Measurements from ENCODE around the gene MBD6. TPM values are rescaled to one million over a fixed set of nuclear protein-coding genes. Genes with fewer than 3 reads are reported as not detected.

Gene MBD6
- total RNA-seq, 4 donors from 2014 or later: 14.8 to 41.4 (median 16.8) TPM

DNA sequence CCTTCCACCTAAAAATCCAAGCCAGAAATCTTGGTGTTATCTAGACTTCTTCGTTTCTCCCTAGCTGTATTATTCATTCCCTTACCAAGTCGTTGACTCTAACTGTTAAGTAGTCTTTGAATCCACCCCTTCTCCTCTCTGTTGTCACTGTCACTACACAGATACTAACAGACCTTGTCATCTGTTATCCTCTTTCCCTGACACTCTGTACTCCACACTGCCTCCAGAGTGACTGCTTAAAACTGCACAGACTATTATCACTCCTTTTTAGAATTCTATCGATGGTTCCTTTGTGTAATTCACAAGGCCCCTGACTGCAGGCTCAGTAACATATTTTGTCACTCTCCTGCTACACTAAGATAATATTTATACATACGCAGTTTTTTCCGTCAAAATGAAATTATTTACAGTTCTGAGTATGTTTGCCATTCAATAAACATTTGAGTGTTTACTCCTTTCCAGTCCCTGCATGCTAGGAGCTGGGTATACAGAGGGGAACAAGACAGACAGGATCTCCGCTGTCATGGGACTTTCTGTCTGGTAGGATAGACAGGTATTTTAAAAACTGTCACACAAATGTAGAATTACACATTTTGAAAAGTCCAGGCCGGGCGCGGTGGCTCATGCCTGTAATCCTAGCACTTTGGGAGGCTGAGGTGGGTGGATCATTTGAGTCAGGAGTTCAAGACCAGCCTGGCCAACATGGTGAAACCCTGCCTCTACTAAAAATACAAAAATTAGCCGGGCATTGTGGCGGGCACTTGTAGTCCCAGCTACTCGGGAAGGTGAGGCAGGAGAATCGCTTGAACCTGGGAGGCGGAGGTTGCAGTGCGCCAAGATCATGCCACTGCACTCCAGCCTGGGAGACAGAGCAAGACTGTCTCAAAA is 31.0 kb upstream of the MBD6 start:
- TF ChIP-seq, protein P1, sequence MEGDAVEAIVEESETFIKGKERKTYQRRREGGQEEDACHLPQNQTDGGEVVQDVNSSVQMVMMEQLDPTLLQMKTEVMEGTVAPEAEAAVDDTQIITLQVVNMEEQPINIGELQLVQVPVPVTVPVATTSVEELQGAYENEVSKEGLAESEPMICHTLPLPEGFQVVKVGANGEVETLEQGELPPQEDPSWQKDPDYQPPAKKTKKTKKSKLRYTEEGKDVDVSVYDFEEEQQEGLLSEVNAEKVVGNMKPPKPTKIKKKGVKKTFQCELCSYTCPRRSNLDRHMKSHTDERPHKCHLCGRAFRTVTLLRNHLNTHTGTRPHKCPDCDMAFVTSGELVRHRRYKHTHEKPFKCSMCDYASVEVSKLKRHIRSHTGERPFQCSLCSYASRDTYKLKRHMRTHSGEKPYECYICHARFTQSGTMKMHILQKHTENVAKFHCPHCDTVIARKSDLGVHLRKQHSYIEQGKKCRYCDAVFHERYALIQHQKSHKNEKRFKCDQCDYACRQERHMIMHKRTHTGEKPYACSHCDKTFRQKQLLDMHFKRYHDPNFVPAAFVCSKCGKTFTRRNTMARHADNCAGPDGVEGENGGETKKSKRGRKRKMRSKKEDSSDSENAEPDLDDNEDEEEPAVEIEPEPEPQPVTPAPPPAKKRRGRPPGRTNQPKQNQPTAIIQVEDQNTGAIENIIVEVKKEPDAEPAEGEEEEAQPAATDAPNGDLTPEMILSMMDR (IDR thresholded peaks at IDR 0.05; ENCODE audit: low read depth): no peak

DNA sequence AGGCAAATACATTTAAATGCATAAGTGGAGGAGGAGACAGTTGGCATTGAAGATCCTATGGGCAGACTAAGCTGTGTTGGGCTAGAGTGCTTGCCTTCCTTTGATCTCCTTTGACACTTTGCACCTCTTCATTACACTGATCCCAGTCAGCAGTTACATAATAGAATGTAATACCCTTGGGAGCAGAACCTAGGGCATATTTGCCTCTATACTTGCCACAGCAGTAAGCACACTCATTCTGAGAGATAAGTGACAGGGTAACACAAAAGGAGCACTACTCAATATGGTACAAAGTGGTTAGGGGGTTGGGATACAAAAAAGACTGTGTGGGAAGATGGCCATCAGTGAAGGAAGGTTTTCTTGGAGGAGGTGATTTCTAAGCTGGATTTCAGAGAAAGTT is 25.8 kb upstream of the MBD6 start:
- TF ChIP-seq, protein P1 (IDR thresholded peaks at IDR 0.05; ENCODE audit: low read depth): no peak

DNA sequence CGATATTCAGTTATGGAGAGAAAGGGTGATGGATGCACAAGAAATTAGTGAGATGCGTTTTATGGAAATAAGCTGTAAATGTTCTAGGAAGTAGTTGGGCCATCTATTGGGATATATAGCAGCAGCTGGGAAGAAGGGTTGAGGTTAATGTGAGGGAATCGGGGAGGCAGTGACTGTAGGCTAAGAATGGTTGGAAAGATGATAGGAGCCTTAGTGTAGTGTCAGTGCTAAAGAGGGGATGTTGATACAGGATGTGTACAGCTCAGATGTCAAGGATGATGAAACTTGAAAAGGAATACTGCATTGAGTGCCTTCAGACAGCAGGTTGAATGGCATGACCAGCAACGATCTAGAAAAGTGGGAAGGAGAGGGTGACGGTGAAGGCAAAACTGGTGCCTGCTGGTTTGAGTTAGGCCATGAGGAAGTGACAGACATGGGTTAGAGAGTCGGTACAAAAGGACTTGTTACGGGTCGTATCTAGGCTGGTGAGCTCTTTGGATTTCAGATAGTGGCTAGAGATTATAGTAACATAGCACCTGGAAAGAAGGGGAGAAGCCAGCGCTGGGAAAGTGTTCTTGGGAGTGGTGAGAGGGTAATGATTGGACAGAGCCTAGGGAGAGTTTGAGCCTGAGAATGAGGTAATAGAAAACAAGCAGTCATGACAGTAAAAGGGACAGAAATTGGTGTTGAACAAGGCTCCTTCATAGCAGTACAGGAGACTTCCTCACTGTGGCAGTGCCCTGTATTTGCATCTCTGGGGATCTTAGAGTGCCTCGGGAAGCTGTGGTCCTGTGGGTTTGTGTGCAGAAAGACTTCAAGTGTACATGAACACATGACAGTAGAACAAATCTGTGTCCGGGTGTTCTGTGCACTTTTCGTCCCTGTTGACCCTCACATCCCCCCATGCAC is 25.1 kb upstream of the MBD6 start:
- TF ChIP-seq, protein P1 (IDR thresholded peaks at IDR 0.05; ENCODE audit: low read depth): no peak

DNA sequence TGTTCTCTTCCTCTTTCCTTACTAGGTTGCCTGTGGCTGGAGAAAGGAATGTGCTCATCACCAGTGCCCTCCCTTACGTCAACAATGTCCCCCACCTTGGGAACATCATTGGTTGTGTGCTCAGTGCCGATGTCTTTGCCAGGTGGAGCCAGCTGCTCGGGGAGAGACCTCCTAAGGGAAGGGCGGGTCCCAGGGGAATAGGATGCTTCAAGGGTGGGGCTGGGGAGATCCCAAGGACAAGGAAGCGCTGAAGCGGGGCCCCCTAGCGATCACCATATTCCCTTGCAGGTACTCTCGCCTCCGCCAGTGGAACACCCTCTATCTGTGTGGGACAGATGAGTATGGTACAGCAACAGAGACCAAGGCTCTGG is 24.5 kb upstream of the MBD6 start:
- TF ChIP-seq, protein P1 (IDR thresholded peaks at IDR 0.05; ENCODE audit: low read depth): no peak

DNA sequence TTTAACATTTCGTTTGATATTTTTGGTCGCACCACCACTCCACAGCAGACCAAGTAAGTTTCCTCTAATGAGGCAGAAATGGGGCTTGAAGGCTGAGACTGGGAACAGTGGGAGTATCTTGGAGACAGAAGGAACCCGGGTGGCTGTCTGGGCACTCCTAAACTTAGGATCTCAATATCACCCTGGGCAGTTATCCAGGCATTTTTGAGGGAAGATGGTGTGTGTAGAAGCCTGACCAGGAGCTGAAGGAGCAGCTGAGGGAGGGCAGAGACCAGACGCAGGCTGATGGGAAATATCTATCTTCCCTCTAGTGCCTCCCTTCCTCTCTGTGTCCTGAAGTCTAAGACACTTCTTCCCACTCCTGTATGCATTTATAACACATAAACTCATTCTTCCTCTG is 24.1 kb upstream of the MBD6 start:
- TF ChIP-seq, protein P1 (IDR thresholded peaks at IDR 0.05; ENCODE audit: low read depth): no peak

DNA sequence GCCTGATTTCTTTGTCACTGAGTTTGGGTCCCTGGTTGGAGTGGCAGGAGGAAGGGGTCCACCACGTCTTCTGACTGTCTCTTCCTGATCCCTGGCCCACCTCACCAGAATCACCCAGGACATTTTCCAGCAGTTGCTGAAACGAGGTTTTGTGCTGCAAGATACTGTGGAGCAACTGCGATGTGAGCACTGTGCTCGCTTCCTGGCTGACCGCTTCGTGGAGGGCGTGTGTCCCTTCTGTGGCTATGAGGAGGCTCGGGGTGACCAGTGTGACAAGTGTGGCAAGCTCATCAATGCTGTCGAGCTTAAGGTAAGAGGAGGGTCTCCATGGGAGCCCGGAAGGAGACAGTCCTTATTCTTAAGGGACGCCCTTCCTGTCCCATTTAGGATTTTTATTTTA is 22.4 kb upstream of the MBD6 start:
- TF ChIP-seq, protein P1 (IDR thresholded peaks at IDR 0.05; ENCODE audit: low read depth): no peak

DNA sequence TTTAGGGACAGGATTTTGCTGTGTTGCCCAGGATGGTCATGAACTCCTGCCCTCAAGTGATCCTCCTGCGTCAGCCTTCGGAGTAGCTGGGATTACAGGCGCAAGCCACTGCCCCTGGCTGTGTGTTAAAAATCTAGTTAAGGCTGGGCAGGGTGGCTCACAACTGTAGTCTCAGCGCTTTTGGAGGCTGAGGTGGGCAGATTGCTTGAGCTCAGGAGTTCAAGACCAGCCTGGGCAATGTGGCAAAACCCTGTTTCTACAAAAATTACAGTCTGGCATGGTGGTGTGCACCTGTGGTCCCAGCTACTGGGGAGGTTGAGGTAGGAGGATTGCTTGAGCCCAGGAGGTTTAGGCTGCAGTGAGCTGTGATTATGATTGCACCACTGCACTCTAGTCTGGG is 11.5 kb upstream of the MBD6 start:
- TF ChIP-seq, protein P1 (IDR thresholded peaks at IDR 0.05; ENCODE audit: low read depth): no peak
